ENCODE results near the gene WBP11.

DNA sequence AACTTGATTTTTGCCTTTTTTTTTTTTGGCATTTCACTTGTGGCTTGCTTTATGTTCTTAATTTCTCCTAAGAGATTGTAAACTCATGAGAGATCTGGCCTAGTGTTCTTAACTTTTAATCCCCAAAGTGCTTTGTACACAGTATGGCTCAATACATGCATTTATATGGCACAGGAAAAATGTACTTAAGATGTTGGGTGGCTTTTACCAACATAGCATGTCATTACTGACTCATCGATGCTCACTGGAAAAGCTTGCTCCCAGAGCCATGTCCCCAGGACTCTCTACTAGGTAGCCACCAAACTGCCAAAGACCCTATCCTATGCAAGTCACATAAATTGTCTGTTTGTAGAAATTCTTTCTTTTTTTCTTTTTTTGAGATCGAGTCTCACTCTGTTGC lies 23.8 kb upstream of the WBP11 start:
- TF ChIP-seq POLR2A (IDR thresholded peaks at IDR 0.05; ENCODE audit: low read length) (no peak), GATA1 (IDR thresholded peaks at IDR 0.05; ENCODE audit: low read depth, low read length) (no peak)

Measured in erythroblast (primary cell).